Measurements from ENCODE around the gene CA10.

The CA10 gene

DNA sequence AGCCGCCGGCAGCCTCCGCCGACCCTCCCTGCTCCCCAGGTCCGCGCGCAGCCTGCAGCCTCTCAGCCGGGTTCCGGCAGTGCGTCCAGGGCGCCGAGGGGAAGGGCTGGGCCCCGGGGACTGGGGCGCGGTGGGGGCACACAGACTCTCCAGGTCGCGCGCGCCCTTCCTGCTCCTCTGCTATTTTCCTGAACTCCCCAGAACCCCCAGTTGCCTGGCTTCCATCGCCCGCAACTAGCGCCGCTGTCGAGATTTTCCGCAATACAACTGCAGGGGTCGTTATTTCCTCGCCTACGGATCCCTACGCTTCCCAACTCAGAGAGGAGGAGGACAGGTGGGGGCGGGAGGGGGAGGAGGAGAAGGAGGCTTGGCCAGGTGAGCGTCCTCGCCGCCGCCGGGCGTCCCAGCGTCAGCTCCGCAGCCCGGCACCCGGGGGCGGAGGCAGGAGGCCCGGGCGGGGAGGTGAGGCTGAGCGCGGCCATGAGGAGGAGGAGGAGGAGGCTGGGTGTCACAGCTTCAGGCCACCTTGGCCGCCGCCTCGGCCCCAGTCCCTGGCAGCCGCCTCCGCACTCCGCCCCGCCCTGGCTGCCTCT is at the start of gene CA10:
TSS of gene CA10 (minus strand) at position 265 of the 593 bp plus-strand sequence.
- in situ Hi-C loops (cut with MboI; ENCODE audit: low sequenced_read_pairs) = no loop called here

- in situ Hi-C loops (cut with MboI; ENCODE audit: low sequenced_read_pairs) = no loop called here
These were observed 49.3 kb upstream of the CA10 start for GRCh38 chr17:52207796-52208195.

GRCh38 chr17:52202520-52203080 is 44.1 kb upstream of the CA10 start:
- in situ Hi-C loops (cut with MboI; ENCODE audit: low sequenced_read_pairs) = no loop called here

DNA sequence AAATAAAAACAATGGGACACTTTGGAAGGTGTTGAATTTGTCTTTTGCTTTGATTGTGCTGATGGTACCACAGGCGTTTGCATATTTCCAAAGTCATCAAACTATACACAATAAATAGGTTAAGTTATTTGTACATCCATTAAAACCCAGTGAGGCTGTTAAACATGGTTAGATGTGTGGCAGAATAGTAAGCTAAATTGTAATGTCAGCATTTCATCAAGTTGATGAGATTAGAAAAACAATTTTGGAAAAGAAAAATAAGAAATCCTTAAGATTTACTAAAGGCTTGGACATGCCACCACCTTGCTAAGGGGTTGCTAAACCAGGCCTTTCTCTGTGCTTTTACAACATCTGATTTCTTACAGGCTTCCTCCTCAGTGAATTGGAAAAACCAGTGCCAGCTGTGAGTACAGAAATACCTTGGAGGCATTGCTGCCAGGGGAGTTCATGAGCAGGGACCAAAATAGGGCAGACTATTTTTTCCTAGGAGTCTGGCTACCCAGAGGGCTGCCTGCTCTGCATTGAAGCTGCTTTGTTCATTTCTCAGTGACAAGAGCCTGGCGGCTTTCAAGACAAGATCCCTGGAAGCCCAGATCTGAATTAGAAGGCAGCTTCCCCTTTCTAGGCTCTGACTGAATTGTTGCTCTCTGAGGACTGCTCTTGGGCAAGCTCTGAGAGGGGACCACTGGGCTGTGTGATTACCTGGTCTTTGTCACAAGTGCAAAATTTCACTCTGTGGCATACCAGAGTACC is 43.4 kb upstream of the CA10 start:
- in situ Hi-C loops (cut with MboI; ENCODE audit: low sequenced_read_pairs) = no loop called here

- in situ Hi-C loops (cut with MboI; ENCODE audit: low sequenced_read_pairs) = no loop called here
These were observed 33.0 kb upstream of the CA10 start for GRCh38 chr17:52191491-52191890.

DNA sequence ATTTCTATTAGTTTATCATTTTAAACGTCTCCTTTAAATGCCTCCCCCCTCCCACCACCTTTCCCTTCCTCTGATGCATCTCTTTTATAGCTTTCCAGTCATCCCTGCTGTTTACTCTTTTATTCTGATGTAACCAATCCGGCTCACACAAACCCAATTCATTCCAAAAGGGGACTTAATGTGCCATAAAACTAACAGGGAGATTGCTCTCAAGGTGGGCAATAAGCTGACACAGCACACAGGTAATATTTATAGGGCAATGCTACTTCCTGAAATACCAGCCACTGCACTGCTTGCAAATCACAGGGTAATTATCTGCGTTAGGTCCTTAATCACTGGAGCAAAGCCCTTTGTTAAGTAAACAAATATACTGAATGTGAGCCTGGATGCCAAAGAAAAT is 23.3 kb upstream of the CA10 start:
- in situ Hi-C loops (cut with MboI; ENCODE audit: low sequenced_read_pairs) = no loop called here

GRCh38 chr17:52178012-52178411 is 19.5 kb upstream of the CA10 start:
- in situ Hi-C loops (cut with MboI; ENCODE audit: low sequenced_read_pairs) = no loop called here

DNA sequence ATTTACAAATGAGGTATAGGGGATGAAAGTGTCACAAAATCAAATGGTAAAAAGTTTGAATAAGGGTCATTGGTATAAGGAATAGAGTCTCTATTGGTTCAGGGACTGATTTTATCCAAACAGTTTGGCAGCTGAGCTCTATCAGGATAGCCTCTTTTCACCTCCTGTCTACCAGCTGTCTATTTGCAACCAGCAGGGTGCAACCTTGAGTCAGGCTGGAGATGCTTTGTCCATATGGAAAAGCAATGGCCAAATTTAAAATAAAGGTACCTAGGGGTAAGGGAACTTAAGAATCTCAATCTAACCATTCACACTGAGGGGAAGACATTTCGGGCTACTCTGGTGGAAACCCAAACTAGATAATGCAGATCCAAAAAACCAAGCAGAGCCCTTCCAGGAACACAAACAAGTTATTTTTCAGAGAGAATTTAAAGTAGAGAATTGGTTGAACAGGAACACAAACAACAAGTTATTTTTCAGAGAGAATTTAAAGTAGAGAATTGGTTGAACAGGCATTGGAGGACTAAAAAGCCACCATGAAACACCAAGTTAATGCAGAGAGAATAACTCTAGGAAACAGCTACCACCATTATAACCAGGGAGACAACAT is 12.6 kb upstream of the CA10 start:
- in situ Hi-C loops (cut with MboI; ENCODE audit: low sequenced_read_pairs) = no loop called here

GRCh38 chr17:52160136-52160567 is 1.6 kb upstream of the CA10 start:
- in situ Hi-C loops (cut with MboI; ENCODE audit: low sequenced_read_pairs) = no loop called here

- in situ Hi-C loops (cut with MboI; ENCODE audit: low sequenced_read_pairs) = no loop called here
These were observed 977 bp upstream of the CA10 start for GRCh38 chr17:52159246-52160135.

- in situ Hi-C loops (cut with MboI; ENCODE audit: low sequenced_read_pairs) = no loop called here
These were observed 688 bp downstream of the CA10 start for GRCh38 chr17:52157603-52158449.

DNA sequence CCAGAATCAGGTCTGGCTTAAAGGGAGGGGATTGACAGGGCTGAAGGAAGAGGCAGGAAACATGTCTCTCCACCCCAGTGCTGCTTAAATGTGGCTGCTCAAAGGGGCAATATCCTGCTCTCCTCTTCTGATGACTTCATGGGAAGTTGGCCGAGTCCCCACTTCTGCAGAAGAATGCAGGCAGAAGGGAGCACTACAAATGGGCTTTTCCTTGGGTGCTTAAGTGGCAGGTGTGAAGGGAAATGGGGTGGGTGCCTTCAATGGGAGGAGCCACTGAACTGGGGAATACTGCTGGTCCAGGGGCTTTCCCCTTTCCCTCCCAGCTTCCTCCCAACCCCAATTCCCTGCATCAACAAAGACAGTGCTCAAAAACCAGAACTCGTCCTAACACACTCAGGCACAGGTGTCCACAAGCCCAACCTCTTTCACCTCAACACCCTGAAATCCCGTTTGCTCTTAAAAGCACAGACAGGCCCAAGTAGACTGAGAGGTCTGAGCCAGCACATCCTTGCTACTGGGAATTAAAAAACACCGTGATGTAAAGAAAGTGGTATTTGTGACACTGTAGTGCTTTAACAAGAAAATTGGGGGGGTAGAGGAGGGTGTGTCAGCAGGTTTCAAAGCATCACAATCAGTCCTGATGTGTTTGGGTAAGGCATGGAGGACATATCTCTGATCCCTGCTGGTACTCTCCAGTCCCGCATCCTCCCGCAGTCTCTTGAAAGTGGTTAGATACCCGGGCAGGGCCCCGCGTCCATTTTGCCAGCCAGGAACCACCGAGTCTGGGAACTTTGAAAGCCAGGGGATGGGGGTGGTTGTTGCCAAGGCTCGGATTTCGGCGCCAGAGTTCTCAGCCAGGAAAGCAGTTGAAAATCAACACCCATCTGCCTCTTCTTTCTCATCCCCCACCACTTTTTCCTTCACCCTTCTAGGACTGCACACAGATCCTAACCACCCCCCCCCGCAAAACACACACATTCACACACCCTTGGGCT is 1.6 kb downstream of the CA10 start:
- in situ Hi-C loops (cut with MboI; ENCODE audit: low sequenced_read_pairs) = no loop called here

GRCh38 chr17:52155301-52155700 is 3.2 kb downstream of the CA10 start:
- in situ Hi-C loops (cut with MboI; ENCODE audit: low sequenced_read_pairs) = no loop called here

DNA sequence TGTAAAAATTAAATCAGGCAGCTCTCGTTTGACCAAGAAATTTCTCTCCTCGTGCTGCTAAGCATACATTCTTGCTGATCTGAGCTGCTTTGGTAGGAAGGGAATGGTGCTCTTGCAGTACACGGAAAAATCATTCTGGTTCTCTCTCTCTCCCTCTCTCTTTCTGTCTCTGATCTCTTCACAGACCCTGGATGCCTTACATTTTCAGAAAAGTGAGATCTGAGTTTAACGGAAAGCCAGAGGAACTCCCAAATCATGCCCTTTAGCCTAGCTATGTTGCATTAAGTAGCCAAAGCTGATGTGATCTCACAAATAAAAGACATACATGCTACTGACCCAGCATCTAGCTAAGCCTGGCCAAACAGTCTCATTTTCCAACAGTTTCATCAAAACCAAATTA is 4.0 kb downstream of the CA10 start:
- in situ Hi-C loops (cut with MboI; ENCODE audit: low sequenced_read_pairs) = no loop called here

- in situ Hi-C loops (cut with MboI; ENCODE audit: low sequenced_read_pairs) = no loop called here
These were observed 7.6 kb downstream of the CA10 start for GRCh38 chr17:52150935-52151334.

DNA sequence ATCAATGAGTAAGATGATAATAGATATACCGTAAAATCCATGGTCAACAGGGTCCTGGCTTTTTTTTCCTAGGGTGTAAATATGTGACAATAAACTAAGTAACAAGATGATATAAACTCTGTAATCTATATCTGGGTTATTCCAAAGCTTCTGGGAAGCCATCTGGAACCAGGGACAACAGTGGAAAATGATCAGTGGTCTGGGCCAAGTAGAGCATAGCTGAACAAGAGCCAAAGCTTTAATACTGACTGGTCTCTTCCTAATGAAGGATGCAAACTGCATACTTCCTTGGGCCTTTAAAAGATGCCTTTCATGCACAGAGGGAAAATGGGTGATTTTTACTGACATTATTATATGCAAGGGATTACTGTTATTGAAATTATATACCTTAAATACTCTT is 8.9 kb downstream of the CA10 start:
- in situ Hi-C loops (cut with MboI; ENCODE audit: low sequenced_read_pairs) = no loop called here

GRCh38 chr17:52148969-52149351 is 9.6 kb downstream of the CA10 start:
- in situ Hi-C loops (cut with MboI; ENCODE audit: low sequenced_read_pairs) = no loop called here

- in situ Hi-C loops (cut with MboI; ENCODE audit: low sequenced_read_pairs) = no loop called here
These were observed 10.1 kb downstream of the CA10 start for GRCh38 chr17:52148288-52148968.

Data from HL-60/S4 (cell line).